ENCODE measurements around the gene GNB4. TPM values are rescaled to one million over a fixed set of nuclear protein-coding genes. Genes with fewer than 3 reads are reported as not detected.

GNB4 gene
- total RNA-seq, 1 experiment from 2014 or later: 36.7 TPM

DNA sequence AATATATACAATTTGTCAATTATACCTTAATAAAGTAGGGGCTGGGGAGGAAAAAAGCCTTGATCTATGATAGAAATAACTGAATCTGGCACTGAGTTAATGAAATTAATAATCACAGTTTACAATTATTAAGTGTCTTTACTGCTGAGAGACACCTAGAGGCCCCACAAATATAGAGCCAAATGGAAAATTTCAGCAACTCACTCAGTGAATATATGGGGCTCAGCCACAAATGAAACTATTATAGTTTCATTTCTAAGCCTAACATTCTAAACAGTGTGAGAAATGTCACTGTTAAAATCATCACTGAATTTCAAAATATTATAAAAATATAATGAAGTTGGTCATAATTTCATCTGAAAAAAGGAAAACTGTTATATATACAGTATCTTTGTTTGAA is 40.3 kb downstream of the GNB4 start:
- no peak overlapping the region for H3K27ac Mint-ChIP-seq
- no peaks in the 10 kb centered on the region for H3K9me3 Mint-ChIP-seq
- H3K4me1 Mint-ChIP-seq: peaks cover 8% of the 10 kb centered on the region
- CTCF ChIA-PET: no interaction called here
- H3K36me3 Mint-ChIP-seq: peaks cover 3% of the 10 kb centered on the region; the same call in 1 of the 2 replicates
- no peak for DNase-seq (ENCODE audit: low spot score)
- ATAC-seq: no peak
- TF ChIP-seq FOXP1 (CRISPR knock-in tag; IDR thresholded peaks at IDR 0.05; ENCODE audit: borderline replicate concordance) (no peak), EMX1 (CRISPR knock-in tag; IDR thresholded peaks at IDR 0.05) (no peak)
- TF ChIP-seq, protein P1, sequence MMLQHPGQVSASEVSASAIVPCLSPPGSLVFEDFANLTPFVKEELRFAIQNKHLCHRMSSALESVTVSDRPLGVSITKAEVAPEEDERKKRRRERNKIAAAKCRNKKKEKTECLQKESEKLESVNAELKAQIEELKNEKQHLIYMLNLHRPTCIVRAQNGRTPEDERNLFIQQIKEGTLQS (CRISPR knock-in tag; conservative IDR thresholded peaks at IDR 0.05): no peak
- H3K4me3 Mint-ChIP-seq: no peak overlapping the region
- POLR2A ChIA-PET: no interaction called here
- no peaks in the 10 kb centered on the region for H3K27me3 Mint-ChIP-seq (ENCODE audit: low read depth)

DNA sequence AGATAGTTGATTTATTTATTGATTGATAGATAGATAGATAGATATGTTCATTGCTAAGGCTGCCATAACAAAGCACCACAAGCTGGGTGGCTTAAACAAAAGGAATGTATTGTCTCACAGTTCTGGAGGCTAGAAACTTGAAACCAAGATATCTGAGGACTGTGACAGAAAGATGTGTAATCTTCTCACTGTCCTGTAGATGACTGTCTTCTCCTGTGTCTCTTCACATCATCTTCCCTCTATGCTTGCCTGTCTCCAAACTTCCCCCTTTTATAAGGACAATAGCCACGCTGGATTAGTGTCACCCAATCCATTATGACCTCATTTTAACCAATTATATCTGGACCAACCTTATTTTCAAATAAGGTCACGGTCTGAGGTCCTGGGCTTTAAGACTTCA is 40.9 kb downstream of the GNB4 start:
- POLR2A ChIA-PET: no interaction called here
- CTCF ChIA-PET: interaction anchor here (0.6 kb wide), 1 partner anchor 16 kb away, joined by 5 read pairs; no protein-coding TSS in a partner anchor
- Mint-ChIP-seq H3K27ac (peak overlapping the region; percentile 34; the same call in 1 of the 2 replicates), H3K9me3 (no peaks in the 10 kb centered on the region), H3K4me3 (no peak overlapping the region), H3K4me1 (peaks cover 9% of the 10 kb centered on the region), H3K36me3 (peaks cover 3% of the 10 kb centered on the region), H3K27me3 (ENCODE audit: low read depth) (no peaks in the 10 kb centered on the region)
- TF ChIP-seq FOXP1 (CRISPR knock-in tag; IDR thresholded peaks at IDR 0.05; ENCODE audit: borderline replicate concordance): no peak
- no peak for TF ChIP-seq ZNF121 (CRISPR knock-in tag; IDR thresholded peaks at IDR 0.05)
- TF ChIP-seq NFE2L1 (CRISPR knock-in tag; IDR thresholded peaks at IDR 0.05): no peak
- TF ChIP-seq TP53 (CRISPR knock-in tag; IDR thresholded peaks at IDR 0.05): no peak
- no peak for TF ChIP-seq RELA (CRISPR knock-in tag; IDR thresholded peaks at IDR 0.05; ENCODE audit: borderline replicate concordance)
- no peak for TF ChIP-seq ZNF138 (CRISPR knock-in tag; conservative IDR thresholded peaks at IDR 0.05)
- TF ChIP-seq, protein P2, sequence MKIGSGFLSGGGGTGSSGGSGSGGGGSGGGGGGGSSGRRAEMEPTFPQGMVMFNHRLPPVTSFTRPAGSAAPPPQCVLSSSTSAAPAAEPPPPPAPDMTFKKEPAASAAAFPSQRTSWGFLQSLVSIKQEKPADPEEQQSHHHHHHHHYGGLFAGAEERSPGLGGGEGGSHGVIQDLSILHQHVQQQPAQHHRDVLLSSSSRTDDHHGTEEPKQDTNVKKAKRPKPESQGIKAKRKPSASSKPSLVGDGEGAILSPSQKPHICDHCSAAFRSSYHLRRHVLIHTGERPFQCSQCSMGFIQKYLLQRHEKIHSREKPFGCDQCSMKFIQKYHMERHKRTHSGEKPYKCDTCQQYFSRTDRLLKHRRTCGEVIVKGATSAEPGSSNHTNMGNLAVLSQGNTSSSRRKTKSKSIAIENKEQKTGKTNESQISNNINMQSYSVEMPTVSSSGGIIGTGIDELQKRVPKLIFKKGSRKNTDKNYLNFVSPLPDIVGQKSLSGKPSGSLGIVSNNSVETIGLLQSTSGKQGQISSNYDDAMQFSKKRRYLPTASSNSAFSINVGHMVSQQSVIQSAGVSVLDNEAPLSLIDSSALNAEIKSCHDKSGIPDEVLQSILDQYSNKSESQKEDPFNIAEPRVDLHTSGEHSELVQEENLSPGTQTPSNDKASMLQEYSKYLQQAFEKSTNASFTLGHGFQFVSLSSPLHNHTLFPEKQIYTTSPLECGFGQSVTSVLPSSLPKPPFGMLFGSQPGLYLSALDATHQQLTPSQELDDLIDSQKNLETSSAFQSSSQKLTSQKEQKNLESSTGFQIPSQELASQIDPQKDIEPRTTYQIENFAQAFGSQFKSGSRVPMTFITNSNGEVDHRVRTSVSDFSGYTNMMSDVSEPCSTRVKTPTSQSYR (CRISPR knock-in tag; IDR thresholded peaks at IDR 0.05): no peak
- TF ChIP-seq ZBTB43 (CRISPR knock-in tag; IDR thresholded peaks at IDR 0.05): no peak
- TF ChIP-seq GABPB1 (CRISPR knock-in tag; IDR thresholded peaks at IDR 0.05): no peak
- TF ChIP-seq TEAD1 (CRISPR knock-in tag; IDR thresholded peaks at IDR 0.05): no peak
- TF ChIP-seq, protein P3, sequence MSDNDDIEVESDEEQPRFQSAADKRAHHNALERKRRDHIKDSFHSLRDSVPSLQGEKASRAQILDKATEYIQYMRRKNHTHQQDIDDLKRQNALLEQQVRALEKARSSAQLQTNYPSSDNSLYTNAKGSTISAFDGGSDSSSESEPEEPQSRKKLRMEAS (CRISPR knock-in tag; IDR thresholded peaks at IDR 0.05): no peak
- TF ChIP-seq, protein P4, sequence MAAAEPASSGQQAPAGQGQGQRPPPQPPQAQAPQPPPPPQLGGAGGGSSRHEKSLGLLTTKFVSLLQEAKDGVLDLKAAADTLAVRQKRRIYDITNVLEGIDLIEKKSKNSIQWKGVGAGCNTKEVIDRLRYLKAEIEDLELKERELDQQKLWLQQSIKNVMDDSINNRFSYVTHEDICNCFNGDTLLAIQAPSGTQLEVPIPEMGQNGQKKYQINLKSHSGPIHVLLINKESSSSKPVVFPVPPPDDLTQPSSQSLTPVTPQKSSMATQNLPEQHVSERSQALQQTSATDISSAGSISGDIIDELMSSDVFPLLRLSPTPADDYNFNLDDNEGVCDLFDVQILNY (CRISPR knock-in tag; IDR thresholded peaks at IDR 0.05): no peak
- no peak for TF ChIP-seq PRDM15 (CRISPR knock-in tag; IDR thresholded peaks at IDR 0.05)
- TF ChIP-seq ESRRA (CRISPR knock-in tag; IDR thresholded peaks at IDR 0.05; ENCODE audit: borderline replicate concordance): no peak
- TF ChIP-seq ZBTB21 (CRISPR knock-in tag; IDR thresholded peaks at IDR 0.05; ENCODE audit: borderline replicate concordance): no peak
- TF ChIP-seq, protein P5, sequence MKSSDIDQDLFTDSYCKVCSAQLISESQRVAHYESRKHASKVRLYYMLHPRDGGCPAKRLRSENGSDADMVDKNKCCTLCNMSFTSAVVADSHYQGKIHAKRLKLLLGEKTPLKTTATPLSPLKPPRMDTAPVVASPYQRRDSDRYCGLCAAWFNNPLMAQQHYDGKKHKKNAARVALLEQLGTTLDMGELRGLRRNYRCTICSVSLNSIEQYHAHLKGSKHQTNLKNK (CRISPR knock-in tag; IDR thresholded peaks at IDR 0.05): no peak
- TF ChIP-seq FOXJ3 (CRISPR knock-in tag; IDR thresholded peaks at IDR 0.05; ENCODE audit: borderline replicate concordance): no peak
- TF ChIP-seq, protein P6, sequence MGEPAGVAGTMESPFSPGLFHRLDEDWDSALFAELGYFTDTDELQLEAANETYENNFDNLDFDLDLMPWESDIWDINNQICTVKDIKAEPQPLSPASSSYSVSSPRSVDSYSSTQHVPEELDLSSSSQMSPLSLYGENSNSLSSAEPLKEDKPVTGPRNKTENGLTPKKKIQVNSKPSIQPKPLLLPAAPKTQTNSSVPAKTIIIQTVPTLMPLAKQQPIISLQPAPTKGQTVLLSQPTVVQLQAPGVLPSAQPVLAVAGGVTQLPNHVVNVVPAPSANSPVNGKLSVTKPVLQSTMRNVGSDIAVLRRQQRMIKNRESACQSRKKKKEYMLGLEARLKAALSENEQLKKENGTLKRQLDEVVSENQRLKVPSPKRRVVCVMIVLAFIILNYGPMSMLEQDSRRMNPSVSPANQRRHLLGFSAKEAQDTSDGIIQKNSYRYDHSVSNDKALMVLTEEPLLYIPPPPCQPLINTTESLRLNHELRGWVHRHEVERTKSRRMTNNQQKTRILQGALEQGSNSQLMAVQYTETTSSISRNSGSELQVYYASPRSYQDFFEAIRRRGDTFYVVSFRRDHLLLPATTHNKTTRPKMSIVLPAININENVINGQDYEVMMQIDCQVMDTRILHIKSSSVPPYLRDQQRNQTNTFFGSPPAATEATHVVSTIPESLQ (CRISPR knock-in tag; IDR thresholded peaks at IDR 0.05): no peak
- TF ChIP-seq IRF2 (CRISPR knock-in tag; IDR thresholded peaks at IDR 0.05; ENCODE audit: borderline replicate concordance, low read depth): no peak
- ATAC-seq: peak; percentile 66
- no peak for DNase-seq (ENCODE audit: low spot score)
